ENCODE data around the gene GLIS1. TPM values are rescaled to one million over a fixed set of nuclear protein-coding genes. Genes with fewer than 3 reads are reported as not detected.

GLIS1 gene
- polyA plus RNA-seq, 1 donor (not counting 4 experiments of a cell fraction or from before 2014, with no cell fraction given): not detected

DNA sequence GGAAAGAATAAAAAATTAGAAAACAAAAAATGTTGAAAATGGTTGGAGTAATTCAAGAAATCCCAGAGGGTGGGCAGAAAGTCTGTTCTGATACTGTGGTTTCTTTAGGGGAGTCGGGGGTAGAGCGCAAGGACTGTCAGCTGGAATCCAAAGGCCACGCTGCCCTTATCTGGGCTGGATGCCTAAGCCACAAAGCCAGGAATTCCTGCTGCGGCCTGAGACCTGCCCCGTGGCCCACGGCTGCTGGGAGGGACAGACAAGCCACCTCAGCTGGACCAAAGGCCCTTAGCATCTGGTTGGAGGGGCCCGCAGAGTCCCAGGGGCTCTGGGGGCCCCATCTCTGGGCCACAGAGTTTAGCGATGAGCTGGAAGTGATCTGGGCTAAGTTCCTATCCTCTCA, 219.5 kb downstream of the GLIS1 start:
- no peak overlapping the region for H3K4me2 ChIP-seq (ENCODE audit: control insufficient read depth, extremely low read depth, insufficient read depth, low read depth, low read length)
- no peak overlapping the region for H3K27ac ChIP-seq (ENCODE audit: control insufficient read depth, insufficient read depth, low read length)
- TF ChIP-seq, protein P1, sequence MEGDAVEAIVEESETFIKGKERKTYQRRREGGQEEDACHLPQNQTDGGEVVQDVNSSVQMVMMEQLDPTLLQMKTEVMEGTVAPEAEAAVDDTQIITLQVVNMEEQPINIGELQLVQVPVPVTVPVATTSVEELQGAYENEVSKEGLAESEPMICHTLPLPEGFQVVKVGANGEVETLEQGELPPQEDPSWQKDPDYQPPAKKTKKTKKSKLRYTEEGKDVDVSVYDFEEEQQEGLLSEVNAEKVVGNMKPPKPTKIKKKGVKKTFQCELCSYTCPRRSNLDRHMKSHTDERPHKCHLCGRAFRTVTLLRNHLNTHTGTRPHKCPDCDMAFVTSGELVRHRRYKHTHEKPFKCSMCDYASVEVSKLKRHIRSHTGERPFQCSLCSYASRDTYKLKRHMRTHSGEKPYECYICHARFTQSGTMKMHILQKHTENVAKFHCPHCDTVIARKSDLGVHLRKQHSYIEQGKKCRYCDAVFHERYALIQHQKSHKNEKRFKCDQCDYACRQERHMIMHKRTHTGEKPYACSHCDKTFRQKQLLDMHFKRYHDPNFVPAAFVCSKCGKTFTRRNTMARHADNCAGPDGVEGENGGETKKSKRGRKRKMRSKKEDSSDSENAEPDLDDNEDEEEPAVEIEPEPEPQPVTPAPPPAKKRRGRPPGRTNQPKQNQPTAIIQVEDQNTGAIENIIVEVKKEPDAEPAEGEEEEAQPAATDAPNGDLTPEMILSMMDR (optimal IDR thresholded peaks at IDR 0.05 in 1 of 3, IDR thresholded peaks at IDR 0.05 in 1 of 3, conservative IDR thresholded peaks at IDR 0.05 in 1 of 3; ENCODE audit: extremely low read depth in 1 of 3, insufficient read depth in 2 of 3, low read length in 3 of 3): no peak
- no peak for TF ChIP-seq EZH2 (IDR thresholded peaks at IDR 0.05; ENCODE audit: low read length)

GRCh38 chr1:53518775-53519174, 220.2 kb downstream of the GLIS1 start:
- no peak for FAIRE-seq
- H3K4me2 ChIP-seq (ENCODE audit: control insufficient read depth, extremely low read depth, insufficient read depth, low read depth, low read length): no peak overlapping the region

More for the DNA sequence above, 219.5 kb downstream of the GLIS1 start:
- H3K9ac ChIP-seq (ENCODE audit: control insufficient read depth, extremely low read depth, insufficient read depth, low read length): no peak overlapping the region
- no peaks in the 10 kb centered on the region for H3K36me3 ChIP-seq (ENCODE audit: control insufficient read depth in 2 of 2, extremely low read depth in 1 of 2, insufficient read depth in 2 of 2, low read length in 2 of 2)
- no peaks in the 10 kb centered on the region for H3K9me1 ChIP-seq (ENCODE audit: control insufficient read depth, extremely low read depth, insufficient read depth, low read length)
- no peaks in the 10 kb centered on the region for H4K20me1 ChIP-seq (ENCODE audit: control insufficient read depth, extremely low read depth, insufficient read depth, low read length)
- FAIRE-seq (no peak), DNase-seq (ENCODE audit: low read depth, low spot score) (no peak)
- H3K79me2 ChIP-seq (ENCODE audit: control insufficient read depth, insufficient read depth, low read length): no peaks in the 10 kb centered on the region
- dilution Hi-C loops (cut with MboI; ENCODE audit: extremely low pct_ligation_motif_present, low sequenced_read_pairs): no loop called here
- peaks cover 11% of the 10 kb centered on the region for H3K27me3 ChIP-seq (ENCODE audit: control insufficient read depth, extremely low read depth, insufficient read depth, low read length)
- no peak overlapping the region for H3K4me3 ChIP-seq (ENCODE audit: control insufficient read depth in 2 of 3, extremely low read depth in 1 of 3, insufficient read depth in 2 of 3, low read depth in 1 of 3, low read length in 3 of 3)
- no peak overlapping the region for H2AFZ ChIP-seq (ENCODE audit: control insufficient read depth, low read length)
- no peaks in the 10 kb centered on the region for H3K4me1 ChIP-seq (ENCODE audit: control insufficient read depth, extremely low read depth, insufficient read depth, low read length)
- no peaks in the 10 kb centered on the region for H3K9me3 ChIP-seq (ENCODE audit: control insufficient read depth, low read depth, low read length)

More at GRCh38 chr1:53518775-53519174, 220.2 kb downstream of the GLIS1 start:
- Histone ChIP-seq H4K20me1 (ENCODE audit: control insufficient read depth, extremely low read depth, insufficient read depth, low read length) (no peaks in the 10 kb centered on the region), H3K9me1 (ENCODE audit: control insufficient read depth, extremely low read depth, insufficient read depth, low read length) (no peaks in the 10 kb centered on the region), H3K36me3 (ENCODE audit: control insufficient read depth in 2 of 2, extremely low read depth in 1 of 2, insufficient read depth in 2 of 2, low read length in 2 of 2) (no peaks in the 10 kb centered on the region), H3K79me2 (ENCODE audit: control insufficient read depth, insufficient read depth, low read length) (no peaks in the 10 kb centered on the region), H3K9ac (ENCODE audit: control insufficient read depth, extremely low read depth, insufficient read depth, low read length) (no peak overlapping the region), H3K27ac (ENCODE audit: control insufficient read depth, insufficient read depth, low read length) (no peak overlapping the region), H2AFZ (ENCODE audit: control insufficient read depth, low read length) (no peak overlapping the region), H3K27me3 (ENCODE audit: control insufficient read depth, extremely low read depth, insufficient read depth, low read length) (peaks cover 11% of the 10 kb centered on the region), H3K4me1 (ENCODE audit: control insufficient read depth, extremely low read depth, insufficient read depth, low read length) (no peaks in the 10 kb centered on the region), H3K9me3 (ENCODE audit: control insufficient read depth, low read depth, low read length) (no peaks in the 10 kb centered on the region), H3K4me3 (ENCODE audit: control insufficient read depth in 2 of 3, extremely low read depth in 1 of 3, insufficient read depth in 2 of 3, low read depth in 1 of 3, low read length in 3 of 3) (no peak overlapping the region)
- dilution Hi-C loops (cut with MboI; ENCODE audit: extremely low pct_ligation_motif_present, low sequenced_read_pairs): no loop called here
- TF ChIP-seq, protein P1 (optimal IDR thresholded peaks at IDR 0.05 in 1 of 3, IDR thresholded peaks at IDR 0.05 in 1 of 3, conservative IDR thresholded peaks at IDR 0.05 in 1 of 3; ENCODE audit: extremely low read depth in 1 of 3, insufficient read depth in 2 of 3, low read length in 3 of 3): no peak
- no peak for TF ChIP-seq EZH2 (IDR thresholded peaks at IDR 0.05; ENCODE audit: low read length)
- DNase-seq (ENCODE audit: low read depth, low spot score): no peak

Data from keratinocyte (primary cell).